ENCODE data around the gene TAF1D.

TAF1D gene

GRCh38 chr11:93718057-93718563 is 23.2 kb downstream of the TAF1D start:
- DNase-seq, result no peak

- no peak for DNase-seq
These were observed 23.8 kb downstream of the TAF1D start for GRCh38 chr11:93717501-93717900.

GRCh38 chr11:93715797-93716396 is 25.4 kb downstream of the TAF1D start:
- no peak for DNase-seq

- DNase-seq, result no peak
These were observed 28.6 kb downstream of the TAF1D start for GRCh38 chr11:93712678-93713077.

GRCh38 chr11:93710239-93710638 is 31.1 kb downstream of the TAF1D start:
- no peak for DNase-seq

- no peak for DNase-seq
These were observed 37.1 kb downstream of the TAF1D start for GRCh38 chr11:93704237-93704636.

GRCh38 chr11:93700830-93701229 is 40.5 kb downstream of the TAF1D start:
- DNase-seq, result no peak

GRCh38 chr11:93697611-93698010 is 43.7 kb downstream of the TAF1D start:
- DNase-seq, result no peak

- DNase-seq, result no peak
These were observed 46.7 kb downstream of the TAF1D start for GRCh38 chr11:93694557-93694956.

- DNase-seq, result no peak
These were observed 47.2 kb downstream of the TAF1D start for GRCh38 chr11:93694109-93694508.

GRCh38 chr11:93689240-93689639 is 52.1 kb downstream of the TAF1D start:
- DNase-seq, result no peak

GRCh38 chr11:93686812-93687211 is 54.5 kb downstream of the TAF1D start:
- DNase-seq, result no peak

- DNase-seq, result no peak
These were observed 55.1 kb downstream of the TAF1D start for GRCh38 chr11:93686226-93686625.

Measured in cerebellar nuclear complex (tissue), 1 donor.